ENCODE data around the gene SCN5A. TPM values are rescaled to one million over a fixed set of nuclear protein-coding genes. Genes with fewer than 3 reads are reported as not detected.

The SCN5A gene
- total RNA-seq, 1 experiment from 2014 or later = 11.5 TPM

DNA sequence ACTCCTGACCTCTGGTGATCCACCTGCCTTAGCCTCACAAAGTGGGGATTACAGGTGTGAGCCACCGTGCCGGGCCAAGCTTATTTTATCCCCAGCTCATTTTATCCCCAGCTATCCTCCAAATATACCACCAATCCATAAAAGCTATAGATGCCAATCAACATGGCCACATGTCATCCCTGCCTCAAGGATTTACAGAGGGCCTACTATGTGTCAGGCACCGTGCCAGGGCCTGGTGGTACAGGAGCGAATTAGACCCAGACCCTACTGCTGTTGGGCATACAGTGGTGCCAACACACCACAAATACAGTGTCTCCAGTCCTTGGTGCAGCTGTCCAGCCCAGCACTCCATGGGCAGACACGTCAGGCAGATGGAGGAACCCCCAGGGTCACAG, 73.4 kb downstream of the SCN5A start:
- POLR2A ChIA-PET = no interaction called here
- Histone ChIP-seq H3K4me3 (replicated peaks in 1 of 2; ENCODE audit: low read depth in 1 of 2, low read length in 2 of 2) (no peak overlapping the region), H4K20me1 (ENCODE audit: insufficient read depth) (no peaks in the 10 kb centered on the region), H3K79me2 (ENCODE audit: insufficient read depth, low read length) (no peaks in the 10 kb centered on the region), H3K9me3 (ENCODE audit: control insufficient read depth in 1 of 2, insufficient read depth in 1 of 2, low read depth in 1 of 2, low read length in 2 of 2) (0 out of 4 replicates have a peak, but pooled peaks cover 0 to 3% of the 10 kb centered on the region in 2 experiments), H3K27ac (ENCODE audit: low read depth, low read length) (no peak overlapping the region), H3K9ac (ENCODE audit: low read length) (no peak overlapping the region), H3K36me3 (ENCODE audit: control insufficient read depth in 1 of 2, insufficient read depth in 2 of 2, low read length in 2 of 2) (no peaks in the 10 kb centered on the region), H3K4me2 (ENCODE audit: low read length) (no peak overlapping the region), H2AFZ (ENCODE audit: low read depth, low read length, poor library complexity, severe bottlenecking) (no peak overlapping the region), H3K4me1 (ENCODE audit: control insufficient read depth in 1 of 2, insufficient read depth in 2 of 2, low read length in 2 of 2) (no peaks in the 10 kb centered on the region), H3K27me3 (ENCODE audit: insufficient read depth, low read length) (no peaks in the 10 kb centered on the region), H3K9me2 (ENCODE audit: insufficient read depth) (no peaks in the 10 kb centered on the region)
- intact Hi-C loops (cut with micrococcal nuclease) = no loop called here
- TF ChIP-seq SRF (IDR thresholded peaks at IDR 0.05; ENCODE audit: low read depth) (no peak), CEBPB (IDR thresholded peaks at IDR 0.05; ENCODE audit: low read depth) (no peak)
- TF ChIP-seq, protein P1, sequence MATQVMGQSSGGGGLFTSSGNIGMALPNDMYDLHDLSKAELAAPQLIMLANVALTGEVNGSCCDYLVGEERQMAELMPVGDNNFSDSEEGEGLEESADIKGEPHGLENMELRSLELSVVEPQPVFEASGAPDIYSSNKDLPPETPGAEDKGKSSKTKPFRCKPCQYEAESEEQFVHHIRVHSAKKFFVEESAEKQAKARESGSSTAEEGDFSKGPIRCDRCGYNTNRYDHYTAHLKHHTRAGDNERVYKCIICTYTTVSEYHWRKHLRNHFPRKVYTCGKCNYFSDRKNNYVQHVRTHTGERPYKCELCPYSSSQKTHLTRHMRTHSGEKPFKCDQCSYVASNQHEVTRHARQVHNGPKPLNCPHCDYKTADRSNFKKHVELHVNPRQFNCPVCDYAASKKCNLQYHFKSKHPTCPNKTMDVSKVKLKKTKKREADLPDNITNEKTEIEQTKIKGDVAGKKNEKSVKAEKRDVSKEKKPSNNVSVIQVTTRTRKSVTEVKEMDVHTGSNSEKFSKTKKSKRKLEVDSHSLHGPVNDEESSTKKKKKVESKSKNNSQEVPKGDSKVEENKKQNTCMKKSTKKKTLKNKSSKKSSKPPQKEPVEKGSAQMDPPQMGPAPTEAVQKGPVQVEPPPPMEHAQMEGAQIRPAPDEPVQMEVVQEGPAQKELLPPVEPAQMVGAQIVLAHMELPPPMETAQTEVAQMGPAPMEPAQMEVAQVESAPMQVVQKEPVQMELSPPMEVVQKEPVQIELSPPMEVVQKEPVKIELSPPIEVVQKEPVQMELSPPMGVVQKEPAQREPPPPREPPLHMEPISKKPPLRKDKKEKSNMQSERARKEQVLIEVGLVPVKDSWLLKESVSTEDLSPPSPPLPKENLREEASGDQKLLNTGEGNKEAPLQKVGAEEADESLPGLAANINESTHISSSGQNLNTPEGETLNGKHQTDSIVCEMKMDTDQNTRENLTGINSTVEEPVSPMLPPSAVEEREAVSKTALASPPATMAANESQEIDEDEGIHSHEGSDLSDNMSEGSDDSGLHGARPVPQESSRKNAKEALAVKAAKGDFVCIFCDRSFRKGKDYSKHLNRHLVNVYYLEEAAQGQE (IDR thresholded peaks at IDR 0.05; ENCODE audit: low read depth) = no peak
- CTCF ChIA-PET = interaction anchor here (1.0 kb wide), 1 partner anchor 424 kb away, joined by 3 read pairs; no protein-coding TSS in a partner anchor
- BruUV-seq (replicated peaks) = no TSS peak
- no peak for ATAC-seq
- no peak for DNase-seq (ENCODE audit: low read depth, low spot score)
- RAD21 ChIA-PET (ENCODE audit: low non-redundant PET in 1 of 2, low total read pairs in 2 of 2, uncharacterized antibody in 2 of 2, unreplicated experiment in 2 of 2) = no interaction called here

DNA sequence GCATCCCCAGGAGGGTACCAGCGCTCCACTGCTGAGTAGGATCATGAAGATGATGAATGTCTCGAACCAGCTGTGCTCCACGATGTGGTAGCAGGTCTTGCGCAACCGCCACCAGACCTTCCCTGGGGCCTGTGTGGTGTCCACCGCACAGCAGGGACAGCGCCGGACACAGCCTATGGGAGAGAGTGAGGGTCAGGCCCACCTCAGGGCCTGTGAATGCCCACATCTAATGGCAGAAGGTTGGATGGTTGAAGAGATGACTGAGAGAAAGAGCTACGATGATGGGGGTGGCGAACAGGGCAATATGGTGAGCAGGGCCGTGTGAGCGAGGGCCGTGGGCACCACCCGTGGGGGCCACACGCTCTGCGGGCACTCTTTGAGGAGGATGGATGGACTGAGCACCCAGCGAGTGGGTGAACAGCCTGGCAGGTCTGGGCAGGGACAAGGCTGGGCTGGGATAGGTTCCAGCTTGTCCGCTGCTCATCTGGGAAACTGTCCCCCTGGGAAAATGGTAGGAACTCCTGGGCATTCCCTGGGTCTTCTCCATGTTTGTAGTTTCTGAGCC, 74.1 kb downstream of the SCN5A start:
- intact Hi-C loops (cut with micrococcal nuclease) = no loop called here
- Histone ChIP-seq H3K9me3 (ENCODE audit: control insufficient read depth in 1 of 2, insufficient read depth in 1 of 2, low read depth in 1 of 2, low read length in 2 of 2) (0 out of 4 replicates have a peak, but pooled peaks cover 0 to 3% of the 10 kb centered on the region in 2 experiments), H3K79me2 (ENCODE audit: insufficient read depth, low read length) (no peaks in the 10 kb centered on the region), H3K9ac (ENCODE audit: low read length) (no peak overlapping the region), H2AFZ (ENCODE audit: low read depth, low read length, poor library complexity, severe bottlenecking) (no peak overlapping the region), H3K9me2 (ENCODE audit: insufficient read depth) (no peaks in the 10 kb centered on the region), H3K4me3 (replicated peaks in 1 of 2; ENCODE audit: low read depth in 1 of 2, low read length in 2 of 2) (no peak overlapping the region), H3K27ac (ENCODE audit: low read depth, low read length) (no peak overlapping the region), H4K20me1 (ENCODE audit: insufficient read depth) (no peaks in the 10 kb centered on the region), H3K27me3 (ENCODE audit: insufficient read depth, low read length) (no peaks in the 10 kb centered on the region), H3K4me2 (ENCODE audit: low read length) (no peak overlapping the region), H3K36me3 (ENCODE audit: control insufficient read depth in 1 of 2, insufficient read depth in 2 of 2, low read length in 2 of 2) (no peaks in the 10 kb centered on the region), H3K4me1 (ENCODE audit: control insufficient read depth in 1 of 2, insufficient read depth in 2 of 2, low read length in 2 of 2) (no peaks in the 10 kb centered on the region)
- no peak for DNase-seq (ENCODE audit: low read depth, low spot score)
- RAD21 ChIA-PET (ENCODE audit: low non-redundant PET in 1 of 2, low total read pairs in 2 of 2, uncharacterized antibody in 2 of 2, unreplicated experiment in 2 of 2) = no interaction called here
- TF ChIP-seq JUND (IDR thresholded peaks at IDR 0.05) = no peak
- TF ChIP-seq, protein P2, sequence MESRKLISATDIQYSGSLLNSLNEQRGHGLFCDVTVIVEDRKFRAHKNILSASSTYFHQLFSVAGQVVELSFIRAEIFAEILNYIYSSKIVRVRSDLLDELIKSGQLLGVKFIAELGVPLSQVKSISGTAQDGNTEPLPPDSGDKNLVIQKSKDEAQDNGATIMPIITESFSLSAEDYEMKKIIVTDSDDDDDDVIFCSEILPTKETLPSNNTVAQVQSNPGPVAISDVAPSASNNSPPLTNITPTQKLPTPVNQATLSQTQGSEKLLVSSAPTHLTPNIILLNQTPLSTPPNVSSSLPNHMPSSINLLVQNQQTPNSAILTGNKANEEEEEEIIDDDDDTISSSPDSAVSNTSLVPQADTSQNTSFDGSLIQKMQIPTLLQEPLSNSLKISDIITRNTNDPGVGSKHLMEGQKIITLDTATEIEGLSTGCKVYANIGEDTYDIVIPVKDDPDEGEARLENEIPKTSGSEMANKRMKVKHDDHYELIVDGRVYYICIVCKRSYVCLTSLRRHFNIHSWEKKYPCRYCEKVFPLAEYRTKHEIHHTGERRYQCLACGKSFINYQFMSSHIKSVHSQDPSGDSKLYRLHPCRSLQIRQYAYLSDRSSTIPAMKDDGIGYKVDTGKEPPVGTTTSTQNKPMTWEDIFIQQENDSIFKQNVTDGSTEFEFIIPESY (IDR thresholded peaks at IDR 0.05; ENCODE audit: extremely low read depth, insufficient replicate concordance, low read length) = no peak
- CTCF ChIA-PET = no interaction called here
- BruUV-seq (replicated peaks) = no TSS peak
- ATAC-seq = no peak
- POLR2A ChIA-PET = no interaction called here
